ENCODE results near the gene CFAP74. TPM values are rescaled to one million over a fixed set of nuclear protein-coding genes. Genes with fewer than 3 reads are reported as not detected.

Gene CFAP74
- not detected for total RNA-seq

DNA sequence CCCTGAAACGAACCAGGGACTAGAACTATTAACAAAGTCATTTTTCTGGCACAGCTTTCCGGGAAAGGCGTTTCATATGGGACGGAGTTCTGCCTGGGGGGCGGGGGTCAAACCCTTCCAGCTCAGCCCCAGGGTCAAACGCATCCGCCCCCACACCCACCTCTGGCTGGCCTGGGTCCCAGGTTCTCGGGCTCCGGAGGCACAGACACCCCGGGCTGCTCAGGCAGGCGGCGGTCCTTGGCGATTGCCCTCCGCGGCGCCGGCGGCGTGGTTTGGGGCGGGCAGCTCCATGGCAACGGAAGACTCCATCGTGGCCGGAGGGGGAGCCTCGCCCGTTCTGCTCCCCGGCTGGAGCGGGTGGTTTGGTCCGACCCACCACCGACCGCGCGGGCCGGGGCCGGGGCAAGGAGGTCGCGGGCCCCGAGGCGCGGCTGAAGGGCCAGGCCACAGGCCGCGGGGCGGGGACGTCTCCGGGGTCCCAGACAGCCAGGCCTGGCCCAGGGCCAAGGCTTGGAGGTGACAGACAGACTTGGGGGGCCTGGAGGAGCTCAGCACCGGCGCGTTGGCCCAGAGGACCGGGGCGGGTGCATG lies at the start of gene CFAP74:
CFAP74 (minus strand) TSS at position 246 of the 591 bp plus-strand sequence. CDS start 12,830 bp downstream, outside the sequence.

DNA sequence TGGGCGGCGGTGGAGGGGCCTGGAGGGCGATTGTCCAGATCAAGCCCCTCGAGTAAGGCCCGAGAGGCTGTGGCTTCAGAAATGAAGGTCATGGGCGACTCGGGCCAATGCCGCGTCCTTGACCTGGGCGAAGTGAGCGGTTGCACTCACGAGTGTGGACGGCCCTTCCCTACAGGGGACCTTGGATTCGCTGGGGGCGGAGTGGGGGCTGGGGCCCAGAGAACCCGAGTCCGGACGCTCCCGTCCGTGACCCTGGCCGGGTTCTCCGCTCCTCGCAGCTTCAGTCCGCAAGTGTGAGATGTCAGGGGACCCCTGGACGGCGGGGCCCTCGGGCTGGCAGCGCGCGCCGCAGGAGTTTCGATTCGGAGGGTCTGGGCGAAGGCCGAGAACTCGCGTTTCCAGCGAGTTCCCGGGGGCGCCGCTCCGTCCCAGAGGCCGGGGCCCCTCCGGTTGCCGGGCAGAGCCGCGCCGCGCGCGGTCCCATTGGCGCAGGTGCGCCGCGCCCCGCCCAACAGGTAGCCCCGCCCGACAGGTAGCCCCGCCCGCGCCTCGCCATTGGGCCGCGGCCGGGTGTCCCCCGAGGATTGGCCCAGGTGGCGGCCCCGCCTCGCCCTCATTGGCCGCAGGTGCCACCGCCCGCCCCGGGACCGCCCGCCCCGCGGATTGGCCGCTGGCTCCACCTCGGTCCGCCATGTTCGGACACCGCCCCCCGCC lies 46.3 kb upstream of the CFAP74 start, which contains the start of gene PRKCZ:
PRKCZ (plus strand) TSS at position 694 of the 714 bp plus-strand sequence. CDS start 220 bp downstream, outside the sequence.

GRCh38 chr1:2019172-2019543 lies 15.6 kb upstream of the CFAP74 start, which contains the start of gene GABRD:
Gene GABRD, plus strand, starts transcription at chr1:2019345. Its CDS starts 79 bp downstream, at chr1:2019424.

GRCh38 chr1:1918901-1919303 lies 84.7 kb downstream of the CFAP74 start, which contains the start of gene TMEM52:
Gene TMEM52, minus strand, starts transcription at chr1:1919279. Its CDS starts 14 bp downstream, at chr1:1919265.

GRCh38 chr1:1914971-1915692 lies 88.5 kb downstream of the CFAP74 start, which contains the start of gene CALML6:
Gene CALML6, plus strand, starts transcription at chr1:1915260. Its CDS starts 21 bp downstream, at chr1:1915281.

DNA sequence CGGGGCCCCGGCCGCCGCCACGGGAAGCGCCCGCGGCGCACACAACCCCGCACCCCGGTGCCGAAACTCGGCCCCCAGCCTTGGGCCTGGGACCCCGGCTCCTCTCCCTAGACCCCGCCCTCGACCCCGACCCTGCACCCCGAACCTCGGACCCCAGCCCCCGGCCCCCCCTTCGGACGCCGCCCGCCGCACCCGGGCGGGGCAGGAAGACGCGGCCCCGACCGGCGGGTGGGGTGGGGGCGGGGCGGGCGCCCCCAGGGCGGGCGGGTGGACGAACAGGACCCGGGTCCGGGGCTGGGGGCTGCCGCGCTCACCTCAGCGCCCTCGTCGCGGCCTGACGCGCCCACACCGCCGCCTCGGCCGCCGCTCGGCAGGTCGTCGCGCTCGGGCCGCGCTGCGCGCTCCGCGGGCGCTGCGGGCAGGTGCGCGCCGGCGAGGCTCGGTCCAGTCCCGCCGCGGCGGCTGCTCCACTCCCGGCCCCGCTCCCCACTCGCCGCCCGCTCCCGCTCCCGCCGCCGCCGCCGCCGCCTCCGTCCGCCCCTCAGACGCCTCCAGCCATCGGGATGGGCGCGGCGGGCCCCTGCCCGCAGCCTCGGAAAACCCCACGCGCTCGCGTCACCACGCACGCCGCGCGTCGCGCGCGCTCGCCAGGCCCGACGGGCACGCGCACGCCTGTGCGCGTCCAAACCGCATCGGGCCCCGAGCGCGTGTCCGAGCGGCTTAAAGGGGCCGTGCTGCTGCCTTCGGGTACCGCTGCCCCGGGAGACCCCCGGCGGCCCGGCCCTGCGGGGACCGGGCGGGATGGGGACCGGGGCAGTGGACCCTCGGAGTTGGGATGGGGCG lies 112.9 kb downstream of the CFAP74 start, which contains the start of gene GNB1:
GNB1 (minus strand) TSS at position 582 of the 843 bp plus-strand sequence. CDS start 65,634 bp downstream, outside the sequence.

Other genes with a start within 250 kb of the CFAP74 start
- gene NADK, start 225.3 kb downstream of the CFAP74 start, total RNA-seq: 10 to 100 TPM; 62.2 to 63.9 TPM
- 100 to 1,000 TPM; 336 to 341 TPM for gene GNB1, start 112.7 kb downstream of the CFAP74 start, total RNA-seq
- gene CALML6, start 88.5 kb downstream of the CFAP74 start, total RNA-seq: under 1 TPM; 0.46 to 0.50 TPM
- gene TMEM52, start 84.5 kb downstream of the CFAP74 start, total RNA-seq: under 1 TPM in 1 of 2 experiments, not detected in 1; 0.48 TPM
- under 1 TPM in 1 of 2 experiments, not detected in 1; 0.28 TPM for gene GABRD, start 15.6 kb upstream of the CFAP74 start, total RNA-seq
- gene PRKCZ, start 46.6 kb upstream of the CFAP74 start, total RNA-seq: 10 to 100 TPM; 10.3 to 12.8 TPM
- gene FAAP20, start 191.0 kb upstream of the CFAP74 start, total RNA-seq: 10 to 100 TPM; 61.0 to 64.0 TPM
- gene SKI, start 224.5 kb upstream of the CFAP74 start, total RNA-seq: 10 to 100 TPM; 72.3 to 73.4 TPM